Naive thymus-derived CD4-positive, alpha-beta T cell (primary cell): ENCODE measurements around the gene TRIO. TPM values are rescaled to one million over a fixed set of nuclear protein-coding genes. Genes with fewer than 3 reads are reported as not detected.

Source experiments
- ATAC-seq: fragments of 150-1000 bp; cut with Tn5 transposase; 2 replicates; pipeline ENCODE4 v1.10.0; 2021; ENCODE audit warnings: mild to moderate bottlenecking, moderate library complexity
- CTCF ChIA-PET: fragments of 350-600 bp; sonication (Branson Sonifier 250); formaldehyde crosslinking; loops from one replicate; lab custom pipeline; 2021; ENCODE audit warnings: antibody characterized with exemption; lab: Charles Lee
- POLR2A ChIA-PET: fragments of 350-600 bp; sonication (Branson Sonifier 250); formaldehyde crosslinking; loops from one replicate; lab custom pipeline; 2021; ENCODE audit warnings: antibody characterized with exemption, inconsistent platforms; lab: Charles Lee
- DNase-seq, 9 donors: peaks; one replicate each; pipeline versions ENCODE4 v3.0.0 to v3.0.0-alpha.2; 2020 to 2022; ENCODE audit warnings: mixed read lengths in 1 of 9
- H3K27ac ChIP-seq: one replicate; pipeline ENCODE4 v1.7.0; 2013; ENCODE audit warnings: mild to moderate bottlenecking, low read depth, low read length, moderate library complexity
- H3K27me3 ChIP-seq, 2 donors: one replicate each; pipeline ENCODE4 v1.7.0; 2013; ENCODE audit warnings: low read length in 2 of 2, mild to moderate bottlenecking in 2 of 2, moderate library complexity in 2 of 2; ENCODE audit not compliant: control insufficient read depth in 2 of 2, insufficient read depth in 2 of 2
- H3K36me3 ChIP-seq, 3 experiments: 1 replicate in 2 of 3; 2 replicates in 1 of 3; pipeline ENCODE4 v1.7.0; 2013; ENCODE audit warnings: low read length in 3 of 3, mild to moderate bottlenecking in 3 of 3, moderate library complexity in 1 of 3; ENCODE audit not compliant: insufficient read depth in 3 of 3, control insufficient read depth in 2 of 3
- H3K4me1 ChIP-seq, 2 donors: one replicate each; pipeline ENCODE4 v1.7.0; 2013; ENCODE audit warnings: low read length in 2 of 2, mild to moderate bottlenecking in 2 of 2, moderate library complexity in 1 of 2; ENCODE audit not compliant: control insufficient read depth in 2 of 2, insufficient read depth in 2 of 2
- H3K4me3 ChIP-seq: 2 replicates; pipeline ENCODE4 v1.7.0; 2013; ENCODE audit warnings: mild to moderate bottlenecking, low read length
- H3K9me3 ChIP-seq, 3 experiments: 1 replicate in 2 of 3; 2 replicates in 1 of 3; pipeline ENCODE4 v1.7.0; 2013; ENCODE audit warnings: low read length in 3 of 3; ENCODE audit not compliant: control insufficient read depth in 2 of 3
- H3K27ac Mint-ChIP-seq, 9 donors: one replicate each; pipeline ENCODE4 v1.8.0; 2020 to 2022; ENCODE audit warnings: mixed read lengths in 9 of 9, mild to moderate bottlenecking in 8 of 9, moderate library complexity in 5 of 9, inconsistent platforms in 2 of 9
- H3K27me3 Mint-ChIP-seq, 5 donors: one replicate each; pipeline ENCODE4 v1.8.0; 2021 to 2022; ENCODE audit warnings: mixed read lengths in 5 of 5, mild to moderate bottlenecking in 1 of 5
- H3K36me3 Mint-ChIP-seq, 5 donors: one replicate each; pipeline ENCODE4 v1.8.0; 2020 to 2022; ENCODE audit warnings: mixed read lengths in 5 of 5, mild to moderate bottlenecking in 3 of 5, inconsistent platforms in 1 of 5
- H3K4me1 Mint-ChIP-seq, 7 donors: one replicate each; pipeline ENCODE4 v1.8.0; 2020 to 2022; ENCODE audit warnings: mixed read lengths in 7 of 7, mild to moderate bottlenecking in 3 of 7, inconsistent platforms in 1 of 7
- H3K4me3 Mint-ChIP-seq, 10 donors: one replicate each; pipeline ENCODE4 v1.8.0; 2020 to 2022; ENCODE audit warnings: mild to moderate bottlenecking in 10 of 10, mixed read lengths in 10 of 10, moderate library complexity in 6 of 10, inconsistent platforms in 2 of 10
- H3K9me3 Mint-ChIP-seq, 11 donors: one replicate each; pipeline ENCODE4 v1.8.0; 2020 to 2022; ENCODE audit warnings: mixed read lengths in 11 of 11, mild to moderate bottlenecking in 4 of 11, inconsistent platforms in 1 of 11, moderate library complexity in 1 of 11
- intact Hi-C, 2 donors: fragments of 100-400 bp; cut with micrococcal nuclease; formaldehyde crosslinking; loops; one replicate each; pipeline ENCODE4 v1.15.1; 2023
- polyA plus RNA-seq, 2 donors: library from polyadenylated mRNA; unstranded; fragments of 300-500 nt; fragmentation: Illumina TruSeq; gene quantifications; one replicate each; pipeline ENCODE4 v1.2.3, GENCODE V29; 2021
- total RNA-seq, 6 experiments: library from RNA in 5 of 6; stranded (reverse) in 5 of 6; gene quantifications; 1 replicate in 5 of 6; 2 replicates in 1 of 6; pipeline ENCODE4 v1.2.3 and lab custom pipeline; 2021 to 2026

The TRIO gene
- total and polyA plus RNA-seq, 7 experiments from 2014 or later = 0.16 to 45.9 (median 5.7) TPM

- H3K36me3 Mint-ChIP-seq = no peaks in the 10 kb centered on the region
- H3K4me3 ChIP-seq = no peak overlapping the region
- H3K36me3 ChIP-seq = no peaks in the 10 kb centered on the region
- H3K4me3 Mint-ChIP-seq = no peak overlapping the region
- ChIA-PET POLR2A (no interaction called here), CTCF (interaction anchor here (0.8 kb wide), 1 partner anchor 53 kb away, joined by 3 read pairs; no protein-coding TSS in a partner anchor)
- intact Hi-C loops = no loop called here
- H3K27ac ChIP-seq = no peak overlapping the region
- H3K4me1 Mint-ChIP-seq = no peaks in the 10 kb centered on the region
- H3K27me3 Mint-ChIP-seq = no peaks in the 10 kb centered on the region
- peaks cover 0 to 3% of the 10 kb centered on the region in 2 donors for H3K27me3 ChIP-seq
- H3K27ac Mint-ChIP-seq = no peak overlapping the region
- H3K9me3 ChIP-seq = no peaks in the 10 kb centered on the region
- ATAC-seq = no peak
- peaks cover 0 to 2% (median 0%) of the 10 kb centered on the region in 11 donors for H3K9me3 Mint-ChIP-seq
- H3K4me1 ChIP-seq = no peaks in the 10 kb centered on the region
- no peak for DNase-seq
Measured at GRCh38 chr5:14313986-14314690, 171.0 kb downstream of the TRIO start.

GRCh38 chr5:14316471-14316870 is 173.3 kb downstream of the TRIO start:
- Mint-ChIP-seq H3K4me1 (no peaks in the 10 kb centered on the region), H3K36me3 (no peaks in the 10 kb centered on the region), H3K27me3 (no peaks in the 10 kb centered on the region), H3K4me3 (no peak overlapping the region), H3K9me3 (peaks cover 0 to 2% (median 0%) of the 10 kb centered on the region in 11 donors), H3K27ac (no peak overlapping the region)
- POLR2A ChIA-PET = no interaction called here
- intact Hi-C loops = no loop called here
- CTCF ChIA-PET = no interaction called here
- Histone ChIP-seq H3K4me1 (no peaks in the 10 kb centered on the region), H3K27ac (no peak overlapping the region), H3K36me3 (no peaks in the 10 kb centered on the region), H3K27me3 (peaks cover 0 to 3% of the 10 kb centered on the region in 2 donors), H3K9me3 (no peaks in the 10 kb centered on the region), H3K4me3 (no peak overlapping the region)
- ATAC-seq (no peak), DNase-seq (no peak)

GRCh38 chr5:14319102-14319501 is 176.0 kb downstream of the TRIO start:
- Mint-ChIP-seq H3K9me3 (peaks cover 0 to 6% (median 3%) of the 10 kb centered on the region in 11 donors), H3K4me3 (no peak overlapping the region), H3K36me3 (peaks cover 0 to 5% (median 0%) of the 10 kb centered on the region in 5 donors), H3K27ac (no peak overlapping the region), H3K27me3 (no peaks in the 10 kb centered on the region), H3K4me1 (no peaks in the 10 kb centered on the region)
- ATAC-seq (no peak), DNase-seq (no peak)
- no peak overlapping the region for H3K4me3 ChIP-seq
- POLR2A ChIA-PET = no interaction called here
- H3K27me3 ChIP-seq = no peaks in the 10 kb centered on the region
- intact Hi-C loops = no loop called here
- no peak overlapping the region for H3K27ac ChIP-seq
- CTCF ChIA-PET = no interaction called here
- no peaks in the 10 kb centered on the region for H3K9me3 ChIP-seq
- no peaks in the 10 kb centered on the region for H3K4me1 ChIP-seq
- no peaks in the 10 kb centered on the region for H3K36me3 ChIP-seq

GRCh38 chr5:14321936-14322335 is 178.8 kb downstream of the TRIO start:
- H3K4me1 Mint-ChIP-seq = no peaks in the 10 kb centered on the region
- DNase-seq (no peak), ATAC-seq (no peak)
- POLR2A ChIA-PET = interaction anchor here (0.7 kb wide), 1 partner anchor 1704 kb away, joined by 3 read pairs; no protein-coding TSS in a partner anchor
- H3K27me3 ChIP-seq = no peaks in the 10 kb centered on the region
- H3K4me1 ChIP-seq = no peaks in the 10 kb centered on the region
- intact Hi-C loops = no loop called here
- H3K27ac Mint-ChIP-seq = no peak overlapping the region
- no peak overlapping the region for H3K4me3 Mint-ChIP-seq
- H3K27ac ChIP-seq = no peak overlapping the region
- CTCF ChIA-PET = no interaction called here
- H3K36me3 Mint-ChIP-seq = peaks cover 0 to 5% (median 0%) of the 10 kb centered on the region in 5 donors
- H3K36me3 ChIP-seq = no peaks in the 10 kb centered on the region
- peaks cover 0 to 5% (median 0%) of the 10 kb centered on the region in 5 donors for H3K27me3 Mint-ChIP-seq
- peaks cover 0 to 6% (median 3%) of the 10 kb centered on the region in 11 donors for H3K9me3 Mint-ChIP-seq
- no peaks in the 10 kb centered on the region for H3K9me3 ChIP-seq
- no peak overlapping the region for H3K4me3 ChIP-seq

GRCh38 chr5:14322437-14323187 is 179.5 kb downstream of the TRIO start:
- H3K27me3 ChIP-seq = no peaks in the 10 kb centered on the region
- Mint-ChIP-seq H3K27ac (no peak overlapping the region), H3K4me1 (no peaks in the 10 kb centered on the region), H3K36me3 (peaks cover 0 to 5% (median 0%) of the 10 kb centered on the region in 5 donors), H3K9me3 (peaks cover 0 to 6% (median 3%) of the 10 kb centered on the region in 11 donors), H3K27me3 (peaks cover 0 to 5% (median 0%) of the 10 kb centered on the region in 5 donors), H3K4me3 (no peak overlapping the region)
- CTCF ChIA-PET = no interaction called here
- H3K36me3 ChIP-seq = no peaks in the 10 kb centered on the region
- H3K4me1 ChIP-seq = no peaks in the 10 kb centered on the region
- no peaks in the 10 kb centered on the region for H3K9me3 ChIP-seq
- ATAC-seq (no peak), DNase-seq (no peak)
- no peak overlapping the region for H3K27ac ChIP-seq
- intact Hi-C loops = no loop called here
- H3K4me3 ChIP-seq = no peak overlapping the region
- POLR2A ChIA-PET = interaction anchor here (0.7 kb wide), 1 partner anchor 1703 kb away, joined by 3 read pairs; no protein-coding TSS in a partner anchor

- H3K4me1 Mint-ChIP-seq = no peaks in the 10 kb centered on the region
- H3K4me3 Mint-ChIP-seq = no peak overlapping the region
- no peak overlapping the region for H3K4me3 ChIP-seq
- peaks cover 0 to 6% (median 3%) of the 10 kb centered on the region in 11 donors for H3K9me3 Mint-ChIP-seq
- no peak for ATAC-seq
- H3K27me3 ChIP-seq = no peaks in the 10 kb centered on the region
- no peaks in the 10 kb centered on the region for H3K36me3 ChIP-seq
- DNase-seq = no peak
- CTCF ChIA-PET = no interaction called here
- no peaks in the 10 kb centered on the region for H3K4me1 ChIP-seq
- H3K27ac ChIP-seq = no peak overlapping the region
- H3K36me3 Mint-ChIP-seq = peaks cover 0 to 5% (median 0%) of the 10 kb centered on the region in 5 donors
- peaks cover 0 to 5% (median 0%) of the 10 kb centered on the region in 5 donors for H3K27me3 Mint-ChIP-seq
- POLR2A ChIA-PET = no interaction called here
- intact Hi-C loops = no loop called here
- no peak overlapping the region for H3K27ac Mint-ChIP-seq
- no peaks in the 10 kb centered on the region for H3K9me3 ChIP-seq
Measured at GRCh38 chr5:14323466-14323865, 180.3 kb downstream of the TRIO start.
